ENCODE results near the gene CDK6.
A peak's percentile ranks its signal among the peaks of the same experiment; 100 is the strongest.

CDK6 gene

DNA sequence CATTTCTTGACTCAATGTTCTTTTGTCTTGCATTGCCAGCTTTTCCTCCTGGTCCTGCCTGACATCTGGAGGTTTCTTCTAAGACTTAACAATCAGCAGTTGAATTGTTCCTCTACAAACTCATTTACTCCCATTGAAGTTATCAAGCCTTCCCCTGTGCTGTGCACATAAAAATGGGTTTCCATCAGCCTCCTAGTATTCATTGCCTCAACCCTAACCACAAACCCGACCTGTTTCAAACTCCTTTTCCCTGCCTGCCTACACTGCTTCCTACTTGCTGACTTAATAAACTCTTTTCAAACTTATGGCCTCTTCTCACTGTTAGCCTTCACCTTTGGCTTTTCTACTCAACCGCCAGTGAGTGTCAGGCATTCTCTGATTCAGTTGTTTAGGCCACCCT is 9.4 kb upstream of the CDK6 start:
- no peak for DNase-seq

GRCh38 chr7:92843781-92844180 is 7.4 kb upstream of the CDK6 start:
- no peak for DNase-seq

- no peak for DNase-seq
These were observed 6.8 kb upstream of the CDK6 start for GRCh38 chr7:92843034-92843760.

GRCh38 chr7:92841192-92841591 is 4.8 kb upstream of the CDK6 start:
- no peak for DNase-seq

DNA sequence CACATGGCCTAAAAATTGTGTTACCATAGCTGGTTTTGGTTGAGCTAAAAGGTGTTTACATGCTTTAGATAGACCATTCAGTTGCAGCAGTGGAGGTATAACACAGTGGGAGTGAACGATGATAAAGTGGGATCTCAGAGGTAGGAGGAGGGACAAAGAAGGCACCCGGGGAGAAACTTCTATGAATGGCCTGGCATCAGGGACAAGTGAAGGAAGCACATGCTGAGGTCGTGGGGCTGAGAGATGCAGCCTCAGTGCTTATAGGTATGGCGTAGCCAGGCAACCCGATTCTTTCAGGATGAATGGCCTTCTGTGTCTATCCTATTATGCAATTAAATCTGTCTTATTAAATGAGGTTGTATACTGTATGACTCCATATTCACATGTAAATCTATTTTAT is 3.9 kb upstream of the CDK6 start:
- DNase-seq = no peak

DNA sequence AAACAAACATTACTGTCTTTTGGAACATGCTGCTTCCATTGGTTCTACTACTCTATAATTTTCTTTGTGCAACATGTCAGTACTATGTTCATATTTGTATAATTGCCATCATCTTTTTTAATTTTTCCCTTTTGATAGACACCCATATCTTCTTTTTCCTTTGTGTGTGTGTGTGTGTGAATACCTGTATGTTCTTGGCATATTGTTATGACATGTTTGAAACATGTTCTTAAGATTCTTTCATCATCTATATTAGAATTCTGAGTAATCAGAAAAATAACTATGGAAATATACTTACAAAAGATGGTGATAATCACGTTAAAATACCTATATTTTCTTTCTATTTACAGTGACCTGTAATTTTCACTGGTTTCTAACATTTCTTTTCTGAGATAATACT is 3.5 kb upstream of the CDK6 start:
- no peak for DNase-seq

DNA sequence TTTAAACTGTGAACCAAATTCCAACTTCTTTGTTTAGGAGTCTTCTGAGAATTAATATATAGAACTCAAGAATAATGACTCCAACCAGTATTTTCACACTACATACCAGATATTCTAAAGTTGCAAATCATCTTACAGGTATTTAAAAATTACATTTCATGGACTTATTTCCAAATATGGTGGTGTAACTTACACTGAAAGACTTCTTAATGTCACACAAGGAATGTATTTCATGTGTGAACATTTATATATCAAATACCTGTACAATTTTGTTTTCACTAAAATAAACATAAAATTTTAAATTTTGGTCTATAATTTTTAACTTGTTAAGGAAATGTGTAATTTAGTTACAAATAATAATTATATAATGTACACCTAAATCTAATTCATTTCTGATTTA is 2.6 kb upstream of the CDK6 start:
- no peak for DNase-seq

DNA sequence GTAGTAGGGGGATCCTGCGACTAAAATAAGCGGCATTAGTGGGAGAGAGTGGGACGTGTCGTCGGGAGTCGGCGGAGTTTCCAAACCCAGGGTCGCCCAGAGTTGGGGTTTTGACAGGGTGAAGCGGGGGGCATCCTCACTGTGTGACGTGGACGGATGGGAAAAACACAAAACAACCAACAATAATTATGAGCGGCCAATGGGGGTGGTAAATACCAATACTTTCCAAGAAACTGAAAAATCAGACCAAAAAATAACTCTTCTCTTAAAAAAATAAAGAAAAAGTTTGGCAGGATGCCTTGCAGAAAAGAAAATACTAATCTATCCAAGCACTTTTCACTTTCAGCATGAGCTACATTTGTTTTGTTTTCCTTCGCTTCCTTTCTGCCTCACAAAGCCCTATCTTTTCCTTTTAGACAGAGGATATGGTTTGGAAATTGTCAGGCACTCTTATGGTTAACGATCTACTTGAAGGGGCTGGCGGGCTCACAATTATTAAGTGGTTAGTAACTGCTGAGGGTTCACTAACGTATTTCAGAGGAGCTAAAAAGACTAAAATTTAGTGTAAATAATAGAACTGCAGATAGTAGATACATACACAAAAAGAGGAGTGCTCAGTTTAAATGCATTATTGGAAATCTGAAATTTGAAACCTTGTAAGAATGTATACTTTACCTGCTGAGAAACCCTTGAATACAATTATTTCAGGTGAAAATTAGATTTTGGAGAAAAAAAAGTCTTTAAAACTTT is 802 bp upstream of the CDK6 start:
- no peak for DNase-seq

- peak; percentile 54 for DNase-seq
These were observed 403 bp downstream of the CDK6 start for GRCh38 chr7:92835851-92836488.

DNA sequence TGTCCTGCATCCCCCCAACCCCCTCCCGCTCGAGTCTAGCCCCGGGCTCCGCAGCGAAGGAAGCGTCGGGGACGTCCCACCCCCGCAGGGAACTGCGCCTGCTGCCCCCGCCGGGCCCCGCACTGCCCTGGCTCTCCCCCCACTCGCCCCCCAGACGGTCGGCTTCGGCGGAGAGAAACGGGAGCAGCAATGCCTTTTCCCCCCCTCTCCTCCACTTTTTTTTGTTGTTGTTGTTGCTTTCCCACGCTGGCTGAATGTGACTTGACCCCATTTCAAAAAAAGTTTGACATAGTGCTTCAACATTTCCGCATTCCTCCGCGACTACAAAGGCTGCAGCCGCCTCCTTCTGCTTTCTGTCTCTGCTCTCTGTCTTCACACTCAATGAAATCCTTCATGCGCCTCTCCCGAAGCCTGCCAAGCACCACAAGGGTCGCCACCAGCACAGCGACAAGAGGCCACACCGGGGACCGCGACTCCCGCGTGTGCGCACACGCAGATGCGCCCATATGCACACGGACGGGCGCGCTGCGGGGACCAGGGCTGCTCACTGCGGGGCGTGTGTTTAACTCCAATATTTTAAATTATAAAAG is 1.0 kb downstream of the CDK6 start:
- peak; percentile 83 for DNase-seq

- peak; percentile 41 for DNase-seq
These were observed 1.7 kb downstream of the CDK6 start for GRCh38 chr7:92834507-92835260.

- peak; percentile 90 for DNase-seq
These were observed 2.4 kb downstream of the CDK6 start for GRCh38 chr7:92833766-92834506.

GRCh38 chr7:92833024-92833765 is 3.2 kb downstream of the CDK6 start:
- DNase-seq = peak; percentile 88

- no peak for DNase-seq
These were observed 3.8 kb downstream of the CDK6 start for GRCh38 chr7:92832534-92833023.

GRCh38 chr7:92831716-92832533 is 4.4 kb downstream of the CDK6 start:
- DNase-seq = no peak

GRCh38 chr7:92830532-92831110 is 5.8 kb downstream of the CDK6 start:
- DNase-seq = no peak

DNA sequence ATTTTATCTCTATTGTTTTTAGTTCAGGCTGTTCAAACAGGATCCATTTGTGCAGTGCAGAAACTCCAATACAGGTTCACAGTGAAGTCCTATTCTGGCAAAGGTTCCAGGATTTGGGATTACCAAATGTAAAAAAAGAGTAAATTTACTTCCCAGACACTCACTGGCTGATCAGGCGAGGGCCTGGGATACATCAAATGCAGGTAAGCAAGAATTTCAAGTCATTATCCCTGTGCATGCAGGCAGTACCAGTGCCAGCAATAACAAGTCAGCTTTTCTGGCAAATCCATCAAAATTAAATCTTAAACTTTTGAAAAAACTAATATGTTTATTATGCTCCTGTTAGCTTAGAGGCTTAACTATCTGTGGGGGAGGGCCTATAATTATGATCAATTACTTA is 6.3 kb downstream of the CDK6 start:
- no peak for DNase-seq

DNA sequence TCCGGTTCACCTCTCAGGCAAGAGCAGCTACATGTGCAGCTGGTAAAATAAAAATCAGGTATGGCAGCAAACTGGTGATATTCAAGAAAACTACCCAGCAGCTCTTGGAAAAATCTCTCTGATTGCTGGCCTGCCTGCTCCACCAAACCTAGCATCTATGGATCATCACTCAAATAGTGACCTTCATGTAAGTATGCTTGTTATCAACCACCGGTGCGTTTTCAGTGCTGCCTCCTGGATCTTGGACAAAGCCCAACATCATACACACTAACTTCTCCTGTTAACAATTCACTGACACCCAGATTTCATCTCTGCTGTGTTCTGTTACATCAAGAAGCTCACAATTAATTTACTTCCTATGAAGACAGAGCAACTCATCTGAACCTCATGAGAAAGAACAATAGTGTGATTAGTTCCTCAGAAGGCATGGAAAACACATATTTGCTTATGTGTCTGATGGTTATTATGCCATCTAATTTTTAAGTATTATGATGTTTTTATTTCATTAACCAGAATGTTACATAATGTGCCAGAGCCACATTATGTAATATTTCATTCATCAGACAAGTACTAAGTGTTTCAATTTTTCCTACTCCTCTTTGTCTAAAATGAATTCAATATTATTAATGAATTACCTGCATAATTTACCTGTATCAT is 8.8 kb downstream of the CDK6 start:
- DNase-seq = no peak

DNA sequence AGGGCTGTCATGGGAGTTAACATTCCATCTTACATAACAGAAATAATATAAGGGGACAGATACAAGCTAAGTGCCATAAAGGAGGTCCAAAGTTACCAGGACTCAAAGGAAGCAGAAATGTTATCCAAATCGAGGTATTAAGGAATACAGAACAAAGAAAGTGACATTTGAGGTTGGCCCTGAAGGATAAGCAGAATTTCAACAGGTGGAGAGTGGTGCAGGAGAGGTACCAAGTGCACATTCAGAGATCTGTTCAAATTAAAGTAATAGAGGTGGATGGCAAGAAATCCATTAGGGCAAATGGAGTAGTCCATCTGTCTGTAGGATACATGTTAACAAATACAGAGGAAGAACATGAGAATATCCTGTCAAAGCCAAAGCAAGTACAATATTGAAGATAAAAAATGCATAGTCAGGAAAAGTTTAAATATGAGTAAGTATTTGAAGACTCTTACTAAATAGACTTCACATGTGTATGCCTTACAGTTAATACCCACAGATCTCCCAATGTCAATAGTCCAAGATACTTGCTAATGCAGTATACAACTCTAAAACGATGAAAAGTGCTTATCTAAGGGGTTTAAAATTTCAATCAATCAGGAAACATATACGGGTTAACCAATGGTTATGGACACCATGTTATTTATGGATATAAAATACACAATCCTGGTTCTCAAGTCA is 10.0 kb downstream of the CDK6 start:
- DNase-seq = no peak
